Mammary epithelial cell (primary cell): Measurements from ENCODE around the gene DPF3.

ENCODE experiments used
- EZH2 ChIP-seq: IDR thresholded peaks from 2 replicates; pipeline ENCODE4 v1.6.1; 2012; ENCODE audit warnings: low read length, inconsistent platforms, borderline replicate concordance
- TF ChIP-seq, protein P1 (sequence below), 2 donors: IDR thresholded peaks in 1 of 2; conservative IDR thresholded peaks in 1 of 2; 2 replicates each; pipeline ENCODE4 v1.5.1; 2011 to 2012; ENCODE audit warnings: inconsistent platforms in 2 of 2, low read length in 2 of 2, mild to moderate bottlenecking in 2 of 2, control low read depth in 1 of 2, low read depth in 1 of 2; ENCODE audit not compliant: insufficient read depth in 1 of 2; ENCODE audit errors: extremely low read depth in 1 of 2

- TF ChIP-seq, protein P1, sequence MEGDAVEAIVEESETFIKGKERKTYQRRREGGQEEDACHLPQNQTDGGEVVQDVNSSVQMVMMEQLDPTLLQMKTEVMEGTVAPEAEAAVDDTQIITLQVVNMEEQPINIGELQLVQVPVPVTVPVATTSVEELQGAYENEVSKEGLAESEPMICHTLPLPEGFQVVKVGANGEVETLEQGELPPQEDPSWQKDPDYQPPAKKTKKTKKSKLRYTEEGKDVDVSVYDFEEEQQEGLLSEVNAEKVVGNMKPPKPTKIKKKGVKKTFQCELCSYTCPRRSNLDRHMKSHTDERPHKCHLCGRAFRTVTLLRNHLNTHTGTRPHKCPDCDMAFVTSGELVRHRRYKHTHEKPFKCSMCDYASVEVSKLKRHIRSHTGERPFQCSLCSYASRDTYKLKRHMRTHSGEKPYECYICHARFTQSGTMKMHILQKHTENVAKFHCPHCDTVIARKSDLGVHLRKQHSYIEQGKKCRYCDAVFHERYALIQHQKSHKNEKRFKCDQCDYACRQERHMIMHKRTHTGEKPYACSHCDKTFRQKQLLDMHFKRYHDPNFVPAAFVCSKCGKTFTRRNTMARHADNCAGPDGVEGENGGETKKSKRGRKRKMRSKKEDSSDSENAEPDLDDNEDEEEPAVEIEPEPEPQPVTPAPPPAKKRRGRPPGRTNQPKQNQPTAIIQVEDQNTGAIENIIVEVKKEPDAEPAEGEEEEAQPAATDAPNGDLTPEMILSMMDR (conservative IDR thresholded peaks at IDR 0.05 in 1 of 2, IDR thresholded peaks at IDR 0.05 in 1 of 2; ENCODE audit: extremely low read depth in 1 of 2, insufficient read depth in 1 of 2, low read depth in 1 of 2, low read length in 2 of 2) = no peak
- TF ChIP-seq EZH2 = no peak
Observed at GRCh38 chr14:72742838-72743195, 151.1 kb downstream of the DPF3 start.
